ENCODE measurements around the gene RHOT1.

RHOT1 gene

DNA sequence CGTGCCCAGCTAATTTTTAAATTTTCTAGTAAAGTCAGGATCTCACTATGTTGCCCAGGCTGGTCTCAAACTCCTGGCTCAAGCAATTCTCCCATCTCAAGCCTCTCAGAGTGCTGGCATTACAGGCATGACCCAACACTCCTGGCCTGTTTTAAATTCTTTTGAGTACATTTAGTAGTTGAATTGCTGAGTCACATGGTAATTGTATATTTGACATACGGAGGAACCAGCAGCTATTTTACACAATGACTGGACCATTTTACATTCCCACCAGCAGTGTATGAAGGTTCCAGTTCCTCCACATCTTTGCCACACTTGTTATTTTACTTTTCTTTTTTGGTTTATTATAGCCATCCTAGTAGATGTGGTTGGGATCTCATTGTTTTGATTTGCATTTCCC is 43.6 kb downstream of the RHOT1 start:
- Histone ChIP-seq H3K4me1 (ENCODE audit: control extremely low read depth in 1 of 4, control insufficient read depth in 4 of 4, insufficient read depth in 4 of 4, low read length in 3 of 4) (peaks cover 0 to 3% (median 0%) of the 10 kb centered on the region in 4 experiments), H3K9me3 (ENCODE audit: control extremely low read depth in 1 of 5, control insufficient read depth in 4 of 5, insufficient read depth in 2 of 5, low read depth in 1 of 5, low read length in 4 of 5) (no peaks in the 10 kb centered on the region), H3K27ac (ENCODE audit: insufficient read depth in 1 of 2, low read depth in 1 of 2, low read length in 2 of 2, poor library complexity in 1 of 2, severe bottlenecking in 2 of 2) (no peak overlapping the region), H3K27me3 (replicated peaks in 2 of 5; ENCODE audit: control insufficient read depth in 4 of 5, insufficient read depth in 5 of 5, low read length in 4 of 5) (no peaks in the 10 kb centered on the region), H3K36me3 (ENCODE audit: control insufficient read depth in 4 of 4, insufficient read depth in 4 of 4, low read length in 3 of 4) (peaks cover 13 to 29% (median 17%) of the 10 kb centered on the region in 4 experiments), H3K4me3 (ENCODE audit: control insufficient read depth in 1 of 7, extremely low read depth in 1 of 7, insufficient read depth in 4 of 7, low read depth in 2 of 7, low read length in 6 of 7) (no peak overlapping the region)
- POLR2A ChIA-PET: no interaction called here
- WGBS (ENCODE audit: insufficient coverage): no CpG with 5 or more reads among the region's 2 CpGs
- CTCF ChIA-PET: no interaction called here
- DNase-seq: no peak

DNA sequence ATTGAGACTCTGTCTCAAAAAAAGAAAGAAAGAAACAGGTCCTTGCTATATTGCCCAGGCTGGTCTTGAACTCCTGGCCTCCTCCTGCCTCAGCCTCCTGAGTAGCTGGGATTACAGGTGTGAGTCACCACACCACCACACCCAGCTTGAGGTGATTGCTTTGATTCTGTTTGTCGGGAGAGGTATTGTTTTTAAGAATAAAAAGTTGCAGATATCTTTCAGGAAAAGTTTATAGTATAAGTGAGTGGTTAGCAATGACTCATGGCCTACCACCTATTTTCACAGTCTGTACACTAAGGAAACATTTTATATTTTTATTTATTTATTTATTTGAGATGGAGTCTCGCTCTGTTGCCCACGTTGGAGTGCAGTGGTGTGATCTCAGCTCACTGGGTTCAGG is 45.0 kb downstream of the RHOT1 start:
- WGBS (ENCODE audit: insufficient coverage): 100% methylated on average over 1 of the region's 3 CpGs
- DNase-seq: no peak
- POLR2A ChIA-PET: no interaction called here
- CTCF ChIA-PET: interaction anchor here (0.7 kb wide), 1 partner anchor 74 kb away, joined by 3 read pairs; no protein-coding TSS in a partner anchor
- H3K36me3 ChIP-seq (ENCODE audit: control insufficient read depth in 4 of 4, insufficient read depth in 4 of 4, low read length in 3 of 4): peaks cover 8 to 28% (median 11%) of the 10 kb centered on the region in 4 experiments
- H3K27ac ChIP-seq (ENCODE audit: insufficient read depth in 1 of 2, low read depth in 1 of 2, low read length in 2 of 2, poor library complexity in 1 of 2, severe bottlenecking in 2 of 2): no peak overlapping the region
- H3K4me1 ChIP-seq (ENCODE audit: control extremely low read depth in 1 of 4, control insufficient read depth in 4 of 4, insufficient read depth in 4 of 4, low read length in 3 of 4): peaks cover 0 to 3% (median 0%) of the 10 kb centered on the region in 4 experiments
- no peak overlapping the region for H3K4me3 ChIP-seq (ENCODE audit: control insufficient read depth in 1 of 7, extremely low read depth in 1 of 7, insufficient read depth in 4 of 7, low read depth in 2 of 7, low read length in 6 of 7)
- H3K9me3 ChIP-seq (ENCODE audit: control extremely low read depth in 1 of 5, control insufficient read depth in 4 of 5, insufficient read depth in 2 of 5, low read depth in 1 of 5, low read length in 4 of 5): no peaks in the 10 kb centered on the region
- no peaks in the 10 kb centered on the region for H3K27me3 ChIP-seq (replicated peaks in 2 of 5; ENCODE audit: control insufficient read depth in 4 of 5, insufficient read depth in 5 of 5, low read length in 4 of 5)

DNA sequence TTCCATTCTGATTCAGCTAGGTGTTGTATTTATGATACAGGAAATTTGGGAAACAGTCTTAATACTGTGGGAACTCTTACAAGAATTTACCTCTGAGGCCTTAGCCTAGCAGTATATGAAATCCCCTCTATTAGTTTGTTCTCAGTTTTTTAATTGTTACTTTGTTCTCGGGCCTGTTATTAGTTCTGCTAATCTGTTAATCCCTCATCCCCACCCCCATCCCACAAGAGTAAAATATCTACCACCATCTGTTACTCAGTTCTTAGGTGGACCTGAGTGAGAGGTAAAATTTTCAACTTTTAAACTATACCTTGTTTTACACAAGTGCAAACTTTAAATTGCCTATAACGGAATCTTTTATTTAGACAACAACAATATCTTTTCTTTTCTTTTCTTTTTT is 47.0 kb downstream of the RHOT1 start:
- POLR2A ChIA-PET: no interaction called here
- no peak overlapping the region for H3K4me3 ChIP-seq (ENCODE audit: control insufficient read depth in 1 of 7, extremely low read depth in 1 of 7, insufficient read depth in 4 of 7, low read depth in 2 of 7, low read length in 6 of 7)
- CTCF ChIA-PET: interaction anchor here (0.8 to 0.9 kb wide), 2 partner anchors 13 to 130 kb away, joined by 3 read pairs; no protein-coding TSS in a partner anchor
- peaks cover 13 to 34% (median 23%) of the 10 kb centered on the region in 4 experiments for H3K36me3 ChIP-seq (ENCODE audit: control insufficient read depth in 4 of 4, insufficient read depth in 4 of 4, low read length in 3 of 4)
- H3K27ac ChIP-seq (ENCODE audit: insufficient read depth in 1 of 2, low read depth in 1 of 2, low read length in 2 of 2, poor library complexity in 1 of 2, severe bottlenecking in 2 of 2): no peak overlapping the region
- H3K4me1 ChIP-seq (ENCODE audit: control extremely low read depth in 1 of 4, control insufficient read depth in 4 of 4, insufficient read depth in 4 of 4, low read length in 3 of 4): no peaks in the 10 kb centered on the region
- 100% methylated on average over 1 of the region's 2 CpGs for WGBS (ENCODE audit: insufficient coverage)
- no peak for DNase-seq
- H3K9me3 ChIP-seq (ENCODE audit: control extremely low read depth in 1 of 5, control insufficient read depth in 4 of 5, insufficient read depth in 2 of 5, low read depth in 1 of 5, low read length in 4 of 5): no peaks in the 10 kb centered on the region
- no peaks in the 10 kb centered on the region for H3K27me3 ChIP-seq (replicated peaks in 2 of 5; ENCODE audit: control insufficient read depth in 4 of 5, insufficient read depth in 5 of 5, low read length in 4 of 5)

DNA sequence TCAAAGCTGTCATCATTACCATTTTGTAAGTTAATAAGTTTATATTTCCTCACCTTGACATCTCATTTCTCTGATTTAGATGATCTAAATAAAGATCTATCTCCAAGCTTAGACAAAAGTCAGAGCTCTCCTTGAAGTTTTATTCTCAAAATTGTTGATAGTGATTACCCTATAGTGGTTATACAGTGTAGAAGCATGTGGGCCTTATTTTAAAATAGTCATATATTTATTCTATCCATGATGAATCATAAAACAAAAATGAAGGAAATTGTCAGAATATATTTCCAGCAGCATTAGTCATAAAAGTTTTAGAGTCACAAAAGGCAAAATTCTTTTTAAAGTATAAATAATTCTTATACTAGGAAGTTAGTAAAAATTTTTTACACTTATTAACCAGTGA is 49.0 kb downstream of the RHOT1 start:
- CTCF ChIA-PET: interaction anchor here (0.6 kb wide), 1 partner anchor 563 kb away, joined by 3 read pairs; no protein-coding TSS in a partner anchor
- H3K9me3 ChIP-seq (ENCODE audit: control extremely low read depth in 1 of 5, control insufficient read depth in 4 of 5, insufficient read depth in 2 of 5, low read depth in 1 of 5, low read length in 4 of 5): no peaks in the 10 kb centered on the region
- DNase-seq: no peak
- H3K27ac ChIP-seq (ENCODE audit: insufficient read depth in 1 of 2, low read depth in 1 of 2, low read length in 2 of 2, poor library complexity in 1 of 2, severe bottlenecking in 2 of 2): no peak overlapping the region
- no peaks in the 10 kb centered on the region for H3K27me3 ChIP-seq (replicated peaks in 2 of 5; ENCODE audit: control insufficient read depth in 4 of 5, insufficient read depth in 5 of 5, low read length in 4 of 5)
- no peak overlapping the region for H3K4me3 ChIP-seq (ENCODE audit: control insufficient read depth in 1 of 7, extremely low read depth in 1 of 7, insufficient read depth in 4 of 7, low read depth in 2 of 7, low read length in 6 of 7)
- H3K36me3 ChIP-seq (ENCODE audit: control insufficient read depth in 4 of 4, insufficient read depth in 4 of 4, low read length in 3 of 4): peaks cover 20 to 39% (median 26%) of the 10 kb centered on the region in 4 experiments
- no peaks in the 10 kb centered on the region for H3K4me1 ChIP-seq (ENCODE audit: control extremely low read depth in 1 of 4, control insufficient read depth in 4 of 4, insufficient read depth in 4 of 4, low read length in 3 of 4)
- POLR2A ChIA-PET: no interaction called here

DNA sequence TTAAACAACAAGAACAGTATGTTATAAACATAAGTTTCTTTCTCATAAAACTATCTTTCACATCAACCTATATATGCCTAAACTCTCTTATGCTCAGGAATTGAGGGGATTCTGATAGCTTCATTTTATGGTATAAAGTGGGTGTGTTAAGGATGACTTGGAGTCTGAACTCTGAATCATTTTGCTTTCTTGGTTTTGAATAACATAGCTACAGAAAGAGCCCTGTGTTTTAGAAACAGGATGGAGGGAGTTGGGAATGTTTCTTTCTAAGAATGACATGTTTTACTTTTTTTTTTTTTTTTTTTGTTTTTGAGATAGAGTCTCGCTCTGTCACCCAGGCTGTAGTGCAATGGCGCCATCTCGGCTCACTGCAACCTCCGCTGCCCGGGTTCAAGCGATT is 50.1 kb downstream of the RHOT1 start:
- Histone ChIP-seq H3K4me3 (ENCODE audit: control insufficient read depth in 1 of 7, extremely low read depth in 1 of 7, insufficient read depth in 4 of 7, low read depth in 2 of 7, low read length in 6 of 7) (no peak overlapping the region), H3K36me3 (ENCODE audit: control insufficient read depth in 4 of 4, insufficient read depth in 4 of 4, low read length in 3 of 4) (peaks cover 23 to 42% (median 29%) of the 10 kb centered on the region in 4 experiments), H3K27me3 (replicated peaks in 2 of 5; ENCODE audit: control insufficient read depth in 4 of 5, insufficient read depth in 5 of 5, low read length in 4 of 5) (no peaks in the 10 kb centered on the region), H3K27ac (ENCODE audit: insufficient read depth in 1 of 2, low read depth in 1 of 2, low read length in 2 of 2, poor library complexity in 1 of 2, severe bottlenecking in 2 of 2) (no peak overlapping the region), H3K4me1 (ENCODE audit: control extremely low read depth in 1 of 4, control insufficient read depth in 4 of 4, insufficient read depth in 4 of 4, low read length in 3 of 4) (no peaks in the 10 kb centered on the region), H3K9me3 (ENCODE audit: control extremely low read depth in 1 of 5, control insufficient read depth in 4 of 5, insufficient read depth in 2 of 5, low read depth in 1 of 5, low read length in 4 of 5) (no peaks in the 10 kb centered on the region)
- ChIA-PET CTCF (no interaction called here), POLR2A (no interaction called here)
- 100% methylated on average over 2 of the region's 6 CpGs for WGBS (ENCODE audit: insufficient coverage)
- no peak for DNase-seq

DNA sequence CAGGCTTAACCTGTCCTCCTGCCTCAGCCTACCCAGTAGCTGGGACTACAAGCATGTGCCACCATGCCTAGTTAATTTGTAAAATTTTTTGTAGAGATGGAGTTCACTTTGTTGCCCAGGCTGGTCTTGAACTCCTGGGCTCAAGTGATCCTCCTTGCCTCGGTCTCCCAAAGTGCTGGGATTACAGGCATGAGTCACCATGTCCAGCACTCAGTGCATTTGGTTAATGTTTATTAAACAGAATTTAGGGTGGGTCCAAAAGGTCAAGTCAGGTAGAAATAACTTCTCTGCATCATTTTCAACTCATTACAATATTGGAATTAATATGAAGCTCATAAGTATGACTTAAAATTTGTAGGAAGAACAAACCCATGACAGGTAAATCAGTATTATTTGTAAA is 55.7 kb downstream of the RHOT1 start:
- no peaks in the 10 kb centered on the region for H3K4me1 ChIP-seq (ENCODE audit: control extremely low read depth in 1 of 4, control insufficient read depth in 4 of 4, insufficient read depth in 4 of 4, low read length in 3 of 4)
- H3K36me3 ChIP-seq (ENCODE audit: control insufficient read depth in 4 of 4, insufficient read depth in 4 of 4, low read length in 3 of 4): peaks cover 27 to 67% (median 46%) of the 10 kb centered on the region in 4 experiments
- no peak overlapping the region for H3K4me3 ChIP-seq (ENCODE audit: control insufficient read depth in 1 of 7, extremely low read depth in 1 of 7, insufficient read depth in 4 of 7, low read depth in 2 of 7, low read length in 6 of 7)
- H3K27ac ChIP-seq (ENCODE audit: insufficient read depth in 1 of 2, low read depth in 1 of 2, low read length in 2 of 2, poor library complexity in 1 of 2, severe bottlenecking in 2 of 2): no peak overlapping the region
- ChIA-PET POLR2A (no interaction called here), CTCF (interaction anchor here (1.7 to 2.4 kb wide), 2 partner anchors 12 to 23 kb away, joined by 3 to 7 read pairs; no protein-coding TSS in a partner anchor)
- no peaks in the 10 kb centered on the region for H3K27me3 ChIP-seq (replicated peaks in 2 of 5; ENCODE audit: control insufficient read depth in 4 of 5, insufficient read depth in 5 of 5, low read length in 4 of 5)
- DNase-seq: no peak
- no CpG with 5 or more reads among the region's 1 CpG for WGBS (ENCODE audit: insufficient coverage)
- H3K9me3 ChIP-seq (ENCODE audit: control extremely low read depth in 1 of 5, control insufficient read depth in 4 of 5, insufficient read depth in 2 of 5, low read depth in 1 of 5, low read length in 4 of 5): no peaks in the 10 kb centered on the region

DNA sequence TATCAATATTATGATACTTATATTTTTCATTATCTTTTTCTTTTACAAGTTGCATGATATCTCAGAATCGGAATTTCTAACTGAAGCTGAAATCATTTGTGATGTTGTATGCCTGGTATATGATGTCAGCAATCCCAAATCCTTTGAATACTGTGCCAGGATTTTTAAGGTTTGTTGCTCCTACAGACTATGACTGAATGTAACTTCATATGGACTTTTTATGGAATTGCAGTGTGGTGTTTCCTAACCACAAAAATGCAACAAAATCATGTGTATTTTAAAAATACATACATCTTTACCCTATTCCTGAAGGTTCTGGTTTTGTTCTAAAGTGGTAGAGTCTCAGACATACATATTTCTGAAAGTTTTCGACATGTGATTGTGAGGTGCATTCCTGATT is 64.6 kb downstream of the RHOT1 start:
- Histone ChIP-seq H3K4me3 (ENCODE audit: control insufficient read depth in 1 of 7, extremely low read depth in 1 of 7, insufficient read depth in 4 of 7, low read depth in 2 of 7, low read length in 6 of 7) (no peak overlapping the region), H3K9me3 (ENCODE audit: control extremely low read depth in 1 of 5, control insufficient read depth in 4 of 5, insufficient read depth in 2 of 5, low read depth in 1 of 5, low read length in 4 of 5) (no peaks in the 10 kb centered on the region), H3K27ac (ENCODE audit: insufficient read depth in 1 of 2, low read depth in 1 of 2, low read length in 2 of 2, poor library complexity in 1 of 2, severe bottlenecking in 2 of 2) (no peak overlapping the region), H3K4me1 (ENCODE audit: control extremely low read depth in 1 of 4, control insufficient read depth in 4 of 4, insufficient read depth in 4 of 4, low read length in 3 of 4) (no peaks in the 10 kb centered on the region), H3K27me3 (replicated peaks in 2 of 5; ENCODE audit: control insufficient read depth in 4 of 5, insufficient read depth in 5 of 5, low read length in 4 of 5) (no peaks in the 10 kb centered on the region), H3K36me3 (ENCODE audit: control insufficient read depth in 4 of 4, insufficient read depth in 4 of 4, low read length in 3 of 4) (peaks cover 10 to 57% (median 28%) of the 10 kb centered on the region in 4 experiments)
- CTCF ChIA-PET: interaction anchor here (1.0 to 1.2 kb wide), 4 partner anchors 10 to 32 kb away, joined by 3 to 4 read pairs (median 3); no protein-coding TSS in a partner anchor
- no CpG with 5 or more reads among the region's 2 CpGs for WGBS (ENCODE audit: insufficient coverage)
- POLR2A ChIA-PET: no interaction called here
- DNase-seq: no peak
